ENCODE data around the gene MYO16.

- no peak for TF ChIP-seq CTCF (conservative IDR thresholded peaks at IDR 0.05 in 1 of 2, IDR thresholded peaks at IDR 0.05 in 1 of 2; ENCODE audit: low read depth in 1 of 2, low read length in 2 of 2)
- no peak for TF ChIP-seq EZH2 (IDR thresholded peaks at IDR 0.05; ENCODE audit: low read length, missing control alignments)
These were observed 294.1 kb downstream of the MYO16 start for GRCh38 chr13:108923386-108924047.
